ENCODE measurements around the gene PIAS4. TPM values are rescaled to one million over a fixed set of nuclear protein-coding genes. Genes with fewer than 3 reads are reported as not detected.

Gene PIAS4
- total and polyA plus RNA-seq, 2 of the 13 experiments (the other 11 are each of a cell fraction or from before 2014, with no cell fraction given), result 9.0 to 20.1 TPM

DNA sequence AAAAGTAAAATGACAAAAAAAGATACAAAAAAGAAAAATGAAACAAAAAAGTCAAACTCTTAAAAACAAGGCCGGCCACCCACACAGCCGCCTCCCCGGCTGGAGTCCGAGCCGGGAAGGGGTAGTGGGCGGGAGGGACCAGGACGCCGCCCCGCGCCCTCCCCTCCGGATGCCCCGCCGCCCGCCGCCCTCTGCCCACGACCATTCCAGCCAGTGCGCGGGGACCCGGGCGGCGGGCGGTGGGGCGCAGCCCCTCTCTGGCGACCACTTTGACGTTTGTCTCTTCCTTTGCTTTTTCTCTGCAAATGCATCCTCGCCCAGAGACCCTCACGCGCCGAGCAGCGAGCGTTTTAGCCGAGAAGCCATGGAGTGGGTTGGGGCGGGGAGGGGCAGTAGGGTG, 30.5 kb downstream of the PIAS4 start:
- ChIA-PET CTCF (ENCODE audit: low intra/inter-chr PET ratio, low total read pairs) (no interaction called here), POLR2A (no interaction called here)
- H4K20me1 ChIP-seq (ENCODE audit: insufficient read depth, low read length), result no peaks in the 10 kb centered on the region
- FAIRE-seq (no peak), ATAC-seq (no peak), DNase-seq (ENCODE audit: low spot score) (no peak)
- intact Hi-C loops (cut with micrococcal nuclease; ENCODE audit: unreplicated experiment), result no loop called here
- no peak for TF ChIP-seq ZFY (CRISPR knock-in tag; IDR thresholded peaks at IDR 0.05)
- TF ChIP-seq ZNF124 (CRISPR knock-in tag; IDR thresholded peaks at IDR 0.05), result no peak
- TF ChIP-seq ZNF34 (CRISPR knock-in tag; IDR thresholded peaks at IDR 0.05; ENCODE audit: borderline replicate concordance), result no peak
- TF ChIP-seq PCBP1 (IDR thresholded peaks at IDR 0.05; ENCODE audit: borderline replicate concordance, low read depth, low read length), result no peak
- no peak for TF ChIP-seq ZNF101 (CRISPR knock-in tag; IDR thresholded peaks at IDR 0.05; ENCODE audit: borderline replicate concordance, low read depth)
- no peak for TF ChIP-seq GPN1 (CRISPR knock-in tag; IDR thresholded peaks at IDR 0.05; ENCODE audit: borderline replicate concordance)
- no peak for TF ChIP-seq KLF11 (CRISPR knock-in tag; IDR thresholded peaks at IDR 0.05)
- H3K4me2 ChIP-seq (ENCODE audit: low read depth, low read length), result no peak overlapping the region
- no peaks in the 10 kb centered on the region; a peak in 1 of 5 replicates for H3K27me3 ChIP-seq (ENCODE audit: control insufficient read depth in 1 of 2, insufficient read depth in 2 of 2, low read length in 2 of 2)
- peaks cover 16 to 20% of the 10 kb centered on the region in 2 experiments; a peak in 4 of 5 replicates for H3K36me3 ChIP-seq (replicated peaks in 1 of 2; ENCODE audit: control insufficient read depth in 1 of 2, insufficient read depth in 2 of 2, low read length in 2 of 2)
- H3K9me3 ChIP-seq (ENCODE audit: low read length), result no peaks in the 10 kb centered on the region
- BruUV-seq (replicated peaks), result no TSS peak
- no peak overlapping the region for H3K9ac ChIP-seq (ENCODE audit: insufficient read depth, low read depth, low read length)
- WGBS (ENCODE audit: low lambda C conversion rate), result 97% methylated on average over 33 of the region's 33 CpGs
- H3K27ac ChIP-seq (ENCODE audit: extremely low read length, insufficient read depth, low read length), result no peak overlapping the region
- in situ Hi-C loops (cut with HindIII; ENCODE audit: extremely low pct_ligation_motif_present, low pct_unique_long_range_greater_than_20kb), result no loop called here
- H3K4me3 ChIP-seq (replicated peaks in 1 of 3; ENCODE audit: insufficient read depth in 1 of 3, low read depth in 2 of 3, low read length in 3 of 3), result no peak overlapping the region
- H3K79me2 ChIP-seq (ENCODE audit: insufficient read depth, low read length), result no peaks in the 10 kb centered on the region
- H2AFZ ChIP-seq (ENCODE audit: low read length), result no peak overlapping the region
- H3K4me1 ChIP-seq (ENCODE audit: insufficient read depth, low read length), result no peaks in the 10 kb centered on the region

DNA sequence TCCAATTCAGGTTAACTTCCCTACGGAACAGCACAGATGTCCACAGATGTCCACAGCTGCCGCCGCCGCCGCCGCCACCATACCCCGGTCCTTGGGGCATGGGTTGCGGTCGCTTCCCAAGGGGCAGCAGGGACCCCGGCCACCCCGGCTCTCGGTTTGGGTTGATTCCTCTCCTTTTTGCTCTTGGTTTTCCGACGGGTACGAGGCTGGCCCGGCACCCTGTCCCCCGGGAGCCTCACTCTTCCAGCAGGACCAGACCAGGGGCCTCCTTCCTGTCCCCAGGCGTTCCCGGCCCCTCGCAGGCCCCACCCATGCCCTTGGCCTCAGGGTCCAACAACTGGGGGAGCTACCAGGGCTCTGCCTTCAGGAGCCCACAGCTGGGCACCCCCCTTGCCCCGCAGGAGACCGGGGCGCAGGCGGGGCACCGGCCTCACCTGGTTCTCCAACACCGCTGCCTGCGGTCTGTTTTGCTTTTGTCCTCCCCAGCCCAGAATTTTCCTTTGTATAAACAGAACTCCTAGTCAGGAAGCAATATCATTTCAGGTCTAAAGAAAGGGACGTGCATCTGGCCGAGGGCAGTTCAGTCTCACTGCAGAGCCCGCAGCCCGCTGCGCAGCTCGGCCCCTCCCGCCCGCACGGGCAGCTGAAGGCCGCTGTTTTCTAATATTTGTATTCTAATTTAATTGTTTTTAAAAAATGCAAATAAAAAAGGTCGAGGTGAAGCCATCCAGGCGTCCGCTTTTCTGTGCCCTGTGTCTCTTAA, 31.3 kb downstream of the PIAS4 start:
- in situ Hi-C loops (cut with HindIII; ENCODE audit: extremely low pct_ligation_motif_present, low pct_unique_long_range_greater_than_20kb), result no loop called here
- Histone ChIP-seq H3K27ac (ENCODE audit: extremely low read length, insufficient read depth, low read length) (no peak overlapping the region), H3K9me3 (ENCODE audit: low read length) (no peaks in the 10 kb centered on the region), H4K20me1 (ENCODE audit: insufficient read depth, low read length) (no peaks in the 10 kb centered on the region), H3K4me2 (ENCODE audit: low read depth, low read length) (no peak overlapping the region), H3K4me3 (replicated peaks in 1 of 3; ENCODE audit: insufficient read depth in 1 of 3, low read depth in 2 of 3, low read length in 3 of 3) (no peak overlapping the region), H3K79me2 (ENCODE audit: insufficient read depth, low read length) (no peaks in the 10 kb centered on the region), H3K27me3 (ENCODE audit: control insufficient read depth in 1 of 2, insufficient read depth in 2 of 2, low read length in 2 of 2) (no peaks in the 10 kb centered on the region; a peak in 1 of 5 replicates), H3K4me1 (ENCODE audit: insufficient read depth, low read length) (no peaks in the 10 kb centered on the region; the same call in 1 of the 2 replicates), H2AFZ (ENCODE audit: low read length) (no peak overlapping the region), H3K9ac (ENCODE audit: insufficient read depth, low read depth, low read length) (no peak overlapping the region), H3K36me3 (replicated peaks in 1 of 2; ENCODE audit: control insufficient read depth in 1 of 2, insufficient read depth in 2 of 2, low read length in 2 of 2) (peaks cover 14 to 20% of the 10 kb centered on the region in 2 experiments; a peak in 4 of 5 replicates)
- ATAC-seq (no peak), FAIRE-seq (no peak), DNase-seq (ENCODE audit: low spot score) (no peak)
- CTCF ChIA-PET (ENCODE audit: low intra/inter-chr PET ratio, low total read pairs), result no interaction called here
- intact Hi-C loops (cut with micrococcal nuclease; ENCODE audit: unreplicated experiment), result no loop called here
- WGBS (ENCODE audit: low lambda C conversion rate), result 95% methylated on average over 36 of the region's 40 CpGs
- TF ChIP-seq ZNF768 (CRISPR knock-in tag; IDR thresholded peaks at IDR 0.05) (peak; percentile 27; the same call in 1 of the 2 replicates), GABPB1 (CRISPR knock-in tag; IDR thresholded peaks at IDR 0.05) (0 out of 2 replicates have a peak, but pooled peaks have one; percentile 11), AGO2 (optimal IDR thresholded peaks at IDR 0.05; ENCODE audit: low read depth, low read length) (peak; percentile 80), EED (CRISPR knock-in tag; IDR thresholded peaks at IDR 0.05) (no peak), AGO1 (IDR thresholded peaks at IDR 0.05; ENCODE audit: low read depth, low read length, poor library complexity, severe bottlenecking) (peak; percentile 80), PITX1 (CRISPR knock-in tag; IDR thresholded peaks at IDR 0.05) (no peak), TAF15 (IDR thresholded peaks at IDR 0.05; ENCODE audit: low read depth, low read length, poor library complexity, severe bottlenecking) (no peak), RBM22 (optimal IDR thresholded peaks at IDR 0.05; ENCODE audit: low read length) (peak; percentile 75)
- BruUV-seq (replicated peaks), result no TSS peak
- POLR2A ChIA-PET, result no interaction called here

Data from HepG2 (cell line).